ENCODE data around the gene REXO4.

- TF ChIP-seq GATA2 (IDR thresholded peaks at IDR 0.05; ENCODE audit: low read depth, low read length) (no peak), GATA3 (IDR thresholded peaks at IDR 0.05; ENCODE audit: low read depth, low read length) (no peak)
These were observed 38.4 kb downstream of the REXO4 start for GRCh38 chr9:133379153-133380086.

Data from SH-SY5Y (cell line).